IPS-NIHi7 (cell line): ENCODE results near the gene FAM210A.
A peak's percentile ranks its signal among the peaks of the same experiment; 100 is the strongest.

Experiments used
- DNase-seq: peaks from one replicate; pipeline ENCODE4 v3.0.0; 2012; ENCODE audit warnings: mixed read lengths; ENCODE audit errors: extremely low spot score

Gene FAM210A

DNA sequence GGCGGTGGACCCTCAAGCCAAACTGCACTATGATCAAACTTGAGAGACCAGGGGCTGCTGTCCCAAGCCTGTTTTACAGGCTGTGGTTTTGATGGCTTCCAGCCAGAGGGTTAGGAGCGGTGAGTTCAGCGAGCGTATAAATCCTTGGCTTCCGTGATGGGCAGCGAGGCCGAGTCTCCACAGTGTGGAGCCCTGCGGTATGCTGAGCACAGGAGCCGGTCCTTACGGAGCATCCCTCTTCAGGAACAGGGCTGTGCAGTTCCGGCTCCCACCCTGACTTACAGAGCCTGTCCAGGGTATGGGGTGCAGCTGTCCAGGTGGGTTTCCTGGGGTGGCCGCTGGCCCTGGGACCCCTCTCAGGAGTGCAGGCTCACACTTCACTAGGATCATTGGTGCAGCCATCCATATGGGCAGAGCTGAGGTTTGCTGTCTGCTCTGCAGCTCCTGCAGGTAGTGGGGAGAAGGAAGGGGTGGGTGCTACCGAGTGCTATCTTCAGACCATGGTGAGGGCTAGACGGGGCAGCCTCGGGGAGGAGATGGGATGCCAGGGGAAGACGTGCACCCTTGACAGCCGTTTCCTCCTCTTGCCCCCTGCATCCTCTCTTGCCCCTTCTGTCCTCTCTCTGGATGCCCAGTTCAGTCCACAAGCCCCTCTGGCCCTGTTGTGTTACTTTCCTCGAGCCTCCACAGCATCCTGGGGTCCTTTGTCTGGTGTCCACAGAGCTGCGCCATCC, 104.3 kb downstream of the FAM210A start:
- DNase-seq, result no peak

DNA sequence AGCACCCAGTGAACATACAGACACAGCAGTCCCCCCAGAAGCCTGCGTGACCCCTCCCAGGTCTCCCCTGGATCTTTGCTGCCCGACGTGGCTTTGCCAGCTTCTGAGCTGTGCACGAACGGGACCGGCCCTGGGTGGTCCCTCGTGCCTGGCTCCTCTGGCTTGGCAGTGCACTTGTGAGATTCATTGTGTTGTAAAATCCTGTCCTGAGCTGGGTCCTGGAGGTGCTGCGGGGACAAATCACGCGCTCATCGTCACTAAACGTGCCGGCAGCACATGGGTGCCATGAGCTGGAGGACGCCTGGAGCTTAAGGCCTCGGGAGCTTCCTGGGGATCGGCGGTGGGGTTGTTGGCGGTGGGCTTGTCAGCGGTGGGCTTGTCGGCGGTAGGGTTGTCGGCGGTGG, 104.9 kb downstream of the FAM210A start:
- DNase-seq, result no peak

DNA sequence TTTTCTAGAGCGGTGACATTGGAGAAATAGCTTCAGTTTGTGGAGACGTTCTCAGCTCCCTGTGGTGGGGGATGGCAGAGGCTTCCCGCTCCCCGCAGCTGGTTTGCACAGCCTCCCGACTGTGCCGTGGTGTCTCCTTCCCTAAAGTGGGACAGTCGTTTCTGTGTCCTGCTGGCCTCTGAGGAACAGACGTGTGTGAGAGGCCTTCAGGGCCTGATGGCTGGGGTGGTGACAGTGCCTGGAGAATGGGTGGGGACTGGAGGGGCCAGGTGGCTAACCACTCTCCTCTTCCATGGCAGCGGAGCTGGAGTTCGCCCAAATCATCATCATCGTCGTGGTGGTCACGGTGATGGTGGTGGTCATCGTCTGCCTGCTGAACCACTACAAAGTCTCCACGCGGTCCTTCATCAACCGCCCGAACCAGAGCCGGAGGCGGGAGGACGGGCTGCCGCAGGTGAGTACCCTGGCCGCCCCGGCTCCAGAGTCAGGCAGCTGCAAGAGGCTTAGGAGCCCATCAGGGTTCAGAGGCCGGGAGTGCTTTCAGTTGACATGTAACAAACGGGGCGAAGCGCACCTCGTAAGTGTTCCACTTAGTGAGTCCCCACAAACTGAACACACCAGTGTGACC, 105.4 kb downstream of the FAM210A start:
- DNase-seq, result no peak

DNA sequence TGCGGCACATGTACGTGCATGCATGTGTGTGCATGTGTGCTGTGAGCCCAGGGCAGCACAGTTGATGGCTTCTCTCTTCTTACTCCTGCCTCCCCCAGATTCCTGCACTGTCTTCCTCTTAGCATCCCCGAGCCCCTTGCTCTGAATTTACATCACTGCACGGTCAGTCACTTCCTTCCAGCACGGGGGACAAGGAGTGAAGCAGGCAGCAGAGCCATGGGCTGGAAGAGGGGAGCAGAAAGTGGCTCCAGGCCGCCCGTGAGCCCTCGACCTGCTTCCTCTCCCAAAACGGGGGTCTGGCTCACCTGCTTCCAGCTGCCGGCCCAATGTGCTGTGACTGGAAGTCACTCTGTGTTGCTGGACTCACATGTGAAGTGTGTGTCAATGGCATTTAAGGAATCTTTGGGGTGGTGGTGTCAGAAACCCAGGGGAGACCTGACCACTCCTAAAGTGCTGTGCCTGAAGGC, 106.1 kb downstream of the FAM210A start:
- no peak for DNase-seq

DNA sequence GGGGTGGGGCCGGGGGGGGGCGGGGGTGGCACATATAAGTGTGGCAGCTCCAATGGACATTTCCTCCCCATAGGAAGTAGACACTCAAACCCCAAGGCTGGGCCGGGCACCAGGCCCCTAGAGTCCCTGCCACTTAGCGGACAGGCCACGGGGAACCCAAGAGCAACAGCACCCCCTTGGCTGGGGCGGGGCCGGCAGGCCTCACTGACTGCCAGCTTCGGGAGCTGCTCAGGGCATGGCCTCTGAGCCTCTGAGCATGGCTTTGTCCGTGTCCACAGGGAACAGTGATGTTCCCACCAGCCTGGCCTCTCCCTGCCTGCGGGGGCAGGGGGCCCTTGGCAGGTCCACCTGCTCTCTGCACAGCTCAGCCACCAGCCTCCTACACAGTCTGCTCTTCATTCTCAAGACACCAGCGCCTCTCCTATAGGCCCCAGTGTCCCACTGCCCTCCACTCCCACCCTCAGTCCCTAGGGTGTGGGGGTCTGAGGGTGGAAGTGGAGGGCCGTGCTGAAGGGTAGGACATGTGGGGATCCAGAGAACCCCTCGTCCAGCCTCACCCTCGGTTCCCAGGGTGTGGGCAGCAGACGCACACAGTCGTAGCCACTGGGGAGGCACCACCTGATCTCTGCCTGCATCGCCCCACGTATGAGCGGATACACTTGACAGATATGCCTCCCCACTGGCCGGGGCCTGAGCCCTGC, 106.7 kb downstream of the FAM210A start:
- DNase-seq, result no peak

GRCh38 chr18:13618760-13619438, 107.5 kb downstream of the FAM210A start:
- DNase-seq, result no peak

DNA sequence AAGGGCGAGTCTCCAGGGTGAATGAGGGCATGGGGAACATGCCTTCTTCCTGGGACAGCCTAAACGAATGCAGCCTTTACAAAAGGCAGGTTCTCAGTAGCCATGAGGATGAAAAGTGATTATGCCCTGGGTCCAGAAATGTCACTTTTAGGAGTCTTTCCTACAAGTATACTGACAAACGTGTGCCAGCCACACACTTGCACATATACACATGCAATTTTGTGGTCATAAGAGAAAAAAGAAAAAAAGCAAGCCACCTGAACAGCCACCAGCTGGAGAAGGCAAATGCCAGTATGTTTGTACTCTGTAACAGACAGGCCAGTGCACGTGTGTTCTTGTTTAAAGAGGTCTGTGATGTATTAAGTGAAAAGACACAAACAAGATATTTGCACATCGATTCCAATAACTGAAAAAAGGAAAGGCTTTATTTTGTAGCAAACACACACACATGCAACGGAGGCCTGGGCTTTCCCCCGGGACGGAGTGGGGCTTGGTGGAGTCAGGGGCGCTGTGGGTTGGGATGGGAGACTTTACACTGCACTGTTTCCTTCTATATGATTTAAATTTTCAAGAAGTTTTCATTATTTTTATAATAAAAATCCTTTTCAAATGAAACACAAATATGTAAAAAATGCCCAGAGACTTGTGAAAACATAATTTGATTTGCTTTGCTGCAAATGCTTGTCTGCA, 108.4 kb downstream of the FAM210A start:
- DNase-seq, result no peak

GRCh38 chr18:13616525-13617035, 109.8 kb downstream of the FAM210A start:
- no peak for DNase-seq

DNA sequence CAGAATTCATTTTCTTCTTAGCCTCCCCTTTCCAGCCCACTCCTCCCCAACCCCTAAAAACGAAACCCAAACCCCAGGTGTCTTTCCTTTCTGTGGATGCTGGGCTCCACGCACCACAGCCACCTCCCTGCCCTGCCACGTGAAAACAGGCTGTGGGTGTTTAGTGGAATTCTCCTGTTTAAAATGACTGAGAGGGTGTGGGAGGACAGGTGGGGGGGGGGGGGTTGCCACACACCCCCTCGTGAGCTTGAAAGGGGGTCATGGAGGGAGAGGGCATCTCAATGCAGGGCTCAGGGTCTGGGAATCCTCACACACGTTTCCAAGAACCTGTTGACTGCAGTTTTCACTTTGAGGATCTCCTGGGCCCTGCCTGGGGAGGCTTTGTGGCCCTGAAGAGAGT, 110.3 kb downstream of the FAM210A start:
- DNase-seq, result no peak

DNA sequence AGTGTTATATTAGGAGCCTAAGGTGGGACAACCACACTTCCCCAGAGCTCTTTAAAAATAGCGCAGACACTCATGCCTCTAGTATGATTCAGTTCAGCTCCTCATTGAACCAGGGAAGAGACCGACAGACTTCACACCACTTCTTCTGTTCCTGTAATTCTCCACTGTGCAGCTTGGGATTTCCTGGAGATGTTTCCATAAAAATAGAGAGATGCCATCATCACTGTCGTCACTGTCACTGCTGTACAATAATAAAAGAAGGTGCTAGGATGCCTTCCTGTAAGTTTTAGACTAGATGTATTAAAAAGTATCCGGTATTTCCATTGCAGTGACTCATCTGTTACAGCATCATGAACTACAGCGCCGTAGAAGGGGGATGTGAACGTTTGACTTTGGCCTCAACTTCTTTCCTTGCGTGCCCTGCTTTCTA, 110.9 kb downstream of the FAM210A start:
- no peak for DNase-seq

- DNase-seq, result no peak
Measured at GRCh38 chr18:13614641-13615288, 111.6 kb downstream of the FAM210A start.

DNA sequence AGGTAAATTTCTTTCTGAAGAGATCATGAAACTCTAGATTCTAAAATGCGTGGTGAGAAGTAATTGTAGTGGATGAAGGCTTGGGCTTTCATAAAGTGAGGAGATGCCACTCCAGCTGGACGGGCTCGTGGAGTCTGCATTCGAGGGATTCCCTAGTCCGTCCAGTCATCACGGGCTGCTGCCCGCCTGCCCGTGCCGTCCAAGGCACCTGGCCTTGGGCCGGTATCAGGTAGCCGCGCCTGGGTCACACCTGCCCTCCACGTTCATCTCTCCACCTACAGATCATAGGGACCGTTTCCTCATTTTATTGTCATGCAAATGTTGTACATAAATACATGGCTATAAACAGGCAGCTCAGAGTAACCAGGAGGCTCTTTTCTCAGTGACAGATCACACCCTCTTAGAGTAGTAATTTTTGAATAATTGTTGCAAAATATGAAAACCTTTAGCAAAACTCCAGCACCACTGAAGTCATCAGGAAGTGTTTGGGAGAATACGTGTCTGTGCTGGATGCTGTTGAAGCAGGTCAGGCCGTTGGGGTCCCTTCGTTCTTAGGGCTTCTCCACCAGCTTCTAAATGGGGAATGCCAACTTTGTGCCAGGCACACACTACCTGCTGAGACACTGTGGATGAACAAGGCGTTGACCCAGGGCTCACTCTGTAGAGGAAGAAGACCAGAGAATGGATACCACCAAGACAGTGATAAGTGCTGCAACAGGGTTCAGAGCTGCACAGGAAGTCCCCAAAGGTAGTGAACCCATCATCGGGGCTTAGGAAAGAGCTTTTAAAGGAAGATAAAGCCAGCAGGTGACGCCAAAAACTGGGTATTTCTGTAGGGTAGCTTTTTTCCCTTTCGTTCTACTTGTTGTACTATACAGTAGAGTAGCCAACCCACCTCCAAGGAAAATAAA, 112.5 kb downstream of the FAM210A start:
- peak; percentile 7 for DNase-seq
